Astrocyte of the cerebellum (primary cell): ENCODE results near the gene NDOR1.

ENCODE experiments used
- DNase-seq: peaks from one replicate; pipeline ENCODE4 v3.0.0-alpha.2; 2011; ENCODE audit warnings: low read depth
- H3K4me3 ChIP-seq: 2 replicates; pipeline ENCODE4 v1.5.1; 2011; ENCODE audit warnings: mild to moderate bottlenecking, low read depth, low read length, moderate library complexity
- CTCF ChIP-seq: IDR thresholded peaks from 2 replicates; pipeline ENCODE4 v1.5.1; 2012; ENCODE audit warnings: low read length, low read depth, moderate library complexity, mild to moderate bottlenecking; ENCODE audit errors: missing control alignments
- in situ Hi-C: cut with HindIII; loops from 2 replicates; pipeline ENCODE4 v1.10.0; 2017; ENCODE audit warnings: low sequenced_read_pairs

Gene NDOR1

DNA sequence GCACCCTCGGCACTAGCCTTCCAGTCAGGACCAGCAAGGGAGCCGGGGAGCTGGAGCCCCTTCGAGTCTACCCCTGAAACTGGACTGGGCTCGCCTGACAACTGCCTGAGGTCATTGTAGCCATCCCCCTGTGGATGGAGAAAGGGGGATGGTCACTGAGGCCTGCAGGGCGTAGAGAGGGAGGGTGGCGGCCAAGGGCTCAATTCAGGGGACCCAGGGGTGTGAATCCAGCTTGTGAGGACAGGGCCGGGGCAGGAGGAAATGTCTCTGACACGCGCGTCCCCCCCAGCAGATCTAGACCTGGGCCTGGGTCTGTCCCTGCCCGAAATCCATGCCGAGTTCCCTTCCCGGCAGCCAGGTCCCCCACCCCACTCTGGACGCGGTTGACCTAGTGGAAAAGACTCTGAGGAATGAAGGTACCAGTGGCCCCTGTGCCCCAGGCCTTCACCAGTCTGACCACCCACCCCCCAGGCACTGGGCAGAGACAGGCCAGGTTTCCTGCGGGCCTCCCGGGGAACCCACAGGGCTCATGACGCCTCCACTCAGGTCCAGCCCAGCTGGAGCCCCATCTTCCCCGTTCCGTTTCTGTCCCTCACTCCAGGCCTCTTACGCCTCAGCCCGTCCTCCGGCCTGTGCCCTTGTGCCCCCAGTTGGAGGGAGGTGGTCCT, 26.0 kb downstream of the NDOR1 start:
- no peak overlapping the region for H3K4me3 ChIP-seq
- no peak for TF ChIP-seq CTCF
- no peak for DNase-seq
- in situ Hi-C loops, result no loop called here

- TF ChIP-seq CTCF, result no peak
- DNase-seq, result no peak
- in situ Hi-C loops, result no loop called here
- no peak overlapping the region for H3K4me3 ChIP-seq
Observed at GRCh38 chr9:137232101-137232500, 26.6 kb downstream of the NDOR1 start.

GRCh38 chr9:137232510-137232909, 27.0 kb downstream of the NDOR1 start:
- no peak overlapping the region for H3K4me3 ChIP-seq
- in situ Hi-C loops, result no loop called here
- TF ChIP-seq CTCF, result no peak
- DNase-seq, result no peak

- no peak overlapping the region for H3K4me3 ChIP-seq
- DNase-seq, result no peak
- no peak for TF ChIP-seq CTCF
- in situ Hi-C loops, result no loop called here
Observed at GRCh38 chr9:137233143-137233980, 27.9 kb downstream of the NDOR1 start.

- DNase-seq, result no peak
- TF ChIP-seq CTCF, result no peak
- H3K4me3 ChIP-seq, result no peak overlapping the region
- in situ Hi-C loops, result no loop called here
Observed at GRCh38 chr9:137234055-137234697, 28.7 kb downstream of the NDOR1 start.

DNA sequence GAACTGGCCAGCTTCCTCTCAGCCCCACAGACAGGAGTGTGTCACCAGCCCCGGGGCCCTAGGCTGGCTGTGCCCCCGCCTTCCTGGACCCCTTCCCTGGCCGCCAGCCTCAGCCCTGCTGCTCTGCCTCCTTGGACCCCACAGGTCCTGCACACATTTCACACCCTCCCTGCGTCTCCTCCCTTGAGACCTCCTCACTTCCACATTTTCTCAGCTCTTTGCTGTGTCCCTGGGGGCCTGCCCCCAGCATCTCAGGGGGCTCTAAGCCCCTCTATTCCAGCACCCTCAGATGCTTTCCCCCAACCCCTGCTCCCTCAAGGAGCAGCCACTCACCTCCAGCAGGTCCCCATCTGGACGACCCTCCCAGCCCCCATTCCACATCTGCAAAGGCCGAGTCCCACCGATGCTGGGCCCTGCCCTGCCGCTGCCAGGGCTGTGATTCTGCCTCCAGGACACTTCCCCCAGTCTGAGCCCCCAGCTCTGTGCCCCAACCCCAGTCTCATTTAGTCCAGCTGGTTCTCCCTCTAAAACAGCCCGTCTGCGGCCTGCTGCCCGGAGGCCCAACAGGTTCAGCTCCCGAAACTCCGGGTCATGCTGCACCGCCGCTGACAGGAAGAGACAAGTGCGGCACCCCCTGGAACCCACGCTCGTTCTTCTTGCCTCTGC, 29.4 kb downstream of the NDOR1 start:
- in situ Hi-C loops, result no loop called here

More for the DNA sequence above, 29.4 kb downstream of the NDOR1 start:
- H3K4me3 ChIP-seq, result no peak overlapping the region
- DNase-seq, result no peak
- TF ChIP-seq CTCF, result no peak
